ENCODE results near the gene GRIK3. TPM values are rescaled to one million over a fixed set of nuclear protein-coding genes. Genes with fewer than 3 reads are reported as not detected.

The GRIK3 gene
- total and polyA plus RNA-seq, 2 experiments from 2014 or later: under 0.01 TPM; not detected in 1

DNA sequence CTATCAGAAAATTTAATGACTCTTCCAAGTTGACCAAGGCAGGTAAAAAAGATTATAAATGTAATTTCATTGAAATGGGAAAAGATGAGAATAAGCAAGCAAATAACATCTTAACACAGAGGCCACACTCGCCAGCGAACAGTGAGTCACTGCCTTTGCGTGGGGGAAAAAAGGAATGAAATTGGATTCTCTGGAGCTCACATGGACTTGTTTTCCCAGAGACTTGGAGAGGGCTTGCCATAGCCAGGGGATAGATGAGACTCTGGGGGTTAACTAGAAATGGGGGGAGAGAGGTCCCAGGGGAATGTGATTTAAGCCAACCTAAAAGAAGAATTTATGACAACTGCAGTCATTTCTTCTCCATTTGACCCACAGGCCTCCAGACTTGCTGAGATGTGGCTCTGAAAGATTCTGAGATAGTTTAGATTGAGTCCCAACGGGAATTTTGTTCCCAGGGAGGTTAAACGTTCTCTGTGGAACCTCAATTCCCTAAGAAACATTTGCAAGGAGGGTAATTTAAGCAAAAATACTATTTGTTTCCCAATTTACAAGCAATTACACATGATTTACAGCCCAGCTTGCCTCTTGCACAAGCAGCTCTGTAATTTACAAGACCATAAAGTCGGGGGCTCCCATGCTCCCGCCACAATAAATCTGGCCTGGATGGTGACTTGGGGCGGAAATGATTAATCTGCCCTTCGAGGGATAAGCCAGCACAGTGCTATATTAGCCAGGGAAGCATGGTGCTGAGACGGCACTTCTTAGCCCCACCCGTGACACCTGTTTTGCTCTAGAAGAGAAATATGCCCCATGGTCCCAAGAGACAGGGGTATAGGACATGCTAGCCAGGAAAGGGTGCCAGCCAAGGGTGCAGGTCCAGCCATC, 68.8 kb downstream of the GRIK3 start:
- WGBS (ENCODE audit: low lambda C conversion rate, missing lambda C conversion rate): 66% methylated on average over 11 of the region's 11 CpGs
- TF ChIP-seq EZH2 (IDR thresholded peaks at IDR 0.05; ENCODE audit: borderline replicate concordance) (no peak), EZH2phosphoT487 (IDR thresholded peaks at IDR 0.05; ENCODE audit: low read depth, severe bottlenecking, unreplicated experiment) (no peak)
- TF ChIP-seq, protein P1, sequence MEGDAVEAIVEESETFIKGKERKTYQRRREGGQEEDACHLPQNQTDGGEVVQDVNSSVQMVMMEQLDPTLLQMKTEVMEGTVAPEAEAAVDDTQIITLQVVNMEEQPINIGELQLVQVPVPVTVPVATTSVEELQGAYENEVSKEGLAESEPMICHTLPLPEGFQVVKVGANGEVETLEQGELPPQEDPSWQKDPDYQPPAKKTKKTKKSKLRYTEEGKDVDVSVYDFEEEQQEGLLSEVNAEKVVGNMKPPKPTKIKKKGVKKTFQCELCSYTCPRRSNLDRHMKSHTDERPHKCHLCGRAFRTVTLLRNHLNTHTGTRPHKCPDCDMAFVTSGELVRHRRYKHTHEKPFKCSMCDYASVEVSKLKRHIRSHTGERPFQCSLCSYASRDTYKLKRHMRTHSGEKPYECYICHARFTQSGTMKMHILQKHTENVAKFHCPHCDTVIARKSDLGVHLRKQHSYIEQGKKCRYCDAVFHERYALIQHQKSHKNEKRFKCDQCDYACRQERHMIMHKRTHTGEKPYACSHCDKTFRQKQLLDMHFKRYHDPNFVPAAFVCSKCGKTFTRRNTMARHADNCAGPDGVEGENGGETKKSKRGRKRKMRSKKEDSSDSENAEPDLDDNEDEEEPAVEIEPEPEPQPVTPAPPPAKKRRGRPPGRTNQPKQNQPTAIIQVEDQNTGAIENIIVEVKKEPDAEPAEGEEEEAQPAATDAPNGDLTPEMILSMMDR (IDR thresholded peaks at IDR 0.05; ENCODE audit: poor library complexity): no peak

DNA sequence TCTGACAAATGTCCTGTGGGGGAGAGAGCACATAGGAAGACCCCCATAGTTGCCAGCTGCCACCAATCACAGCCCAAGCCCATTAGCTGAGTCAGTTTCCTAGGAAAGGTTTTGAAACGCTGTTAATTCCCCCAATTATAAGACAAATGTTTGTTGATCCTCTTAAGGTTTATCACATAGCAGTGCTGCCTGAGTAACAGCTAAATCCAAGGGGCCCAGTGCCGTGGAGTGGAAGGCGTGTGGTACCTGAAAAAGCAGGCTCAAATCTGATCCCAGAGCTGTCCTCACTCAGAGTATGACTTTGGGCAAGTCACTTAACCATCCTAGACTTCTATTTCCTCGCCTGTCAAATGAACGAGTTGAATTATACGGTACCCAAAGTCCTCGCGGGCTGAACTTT, 69.5 kb downstream of the GRIK3 start:
- 81% methylated on average over 8 of the region's 8 CpGs for WGBS (ENCODE audit: low lambda C conversion rate, missing lambda C conversion rate)
- no peaks in the 10 kb centered on the region for H4K20me1 ChIP-seq (ENCODE audit: insufficient read depth, poor library complexity, severe bottlenecking)

More for the DNA sequence above, 68.8 kb downstream of the GRIK3 start:
- Histone ChIP-seq H3K4me1 (ENCODE audit: insufficient read depth) (no peaks in the 10 kb centered on the region), H3K27me3 (no peaks in the 10 kb centered on the region), H3K27ac (no peak overlapping the region), H3K4me3 (no peak overlapping the region), H3K9me2 (replicated peaks; ENCODE audit: insufficient read depth) (no peaks in the 10 kb centered on the region), H4K20me1 (ENCODE audit: insufficient read depth, poor library complexity, severe bottlenecking) (no peaks in the 10 kb centered on the region), H3K4me2 (no peak overlapping the region), H2AFZ (no peak overlapping the region), H3K9me3 (ENCODE audit: low read depth) (no peaks in the 10 kb centered on the region), H3K36me3 (replicated peaks; ENCODE audit: insufficient read depth, low read depth) (no peaks in the 10 kb centered on the region), H3K79me2 (no peaks in the 10 kb centered on the region)
- no peak for DNase-seq (ENCODE audit: low spot score)

DNA sequence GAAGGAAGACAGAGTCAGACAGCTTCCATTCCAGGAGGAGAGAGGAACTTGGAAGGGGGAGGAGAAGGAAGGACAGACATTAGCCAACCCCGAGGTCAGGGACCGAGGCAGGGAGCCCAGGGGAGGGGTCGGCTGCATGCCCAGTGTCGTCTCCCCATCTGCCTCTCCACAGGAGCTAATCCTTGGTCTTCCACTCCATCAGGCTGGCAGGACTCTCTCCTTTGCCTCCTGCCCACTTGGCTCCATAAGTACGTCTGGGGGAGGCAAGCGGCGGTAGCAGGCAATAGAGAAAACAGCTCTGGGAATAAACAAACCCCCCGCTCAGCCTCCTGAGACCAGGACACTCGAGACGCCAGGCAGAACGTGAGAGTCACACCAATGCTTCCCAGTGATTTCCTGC, 71.3 kb downstream of the GRIK3 start:
- WGBS (ENCODE audit: low lambda C conversion rate, missing lambda C conversion rate): 65% methylated on average over 11 of the region's 11 CpGs

More for the DNA sequence above, 69.5 kb downstream of the GRIK3 start:
- no peaks in the 10 kb centered on the region for H3K9me2 ChIP-seq (replicated peaks; ENCODE audit: insufficient read depth)
- no peak overlapping the region for H3K4me3 ChIP-seq
- H3K4me1 ChIP-seq (ENCODE audit: insufficient read depth): no peaks in the 10 kb centered on the region
- H2AFZ ChIP-seq: no peak overlapping the region
- no peak for DNase-seq (ENCODE audit: low spot score)
- H3K36me3 ChIP-seq (replicated peaks; ENCODE audit: insufficient read depth, low read depth): no peaks in the 10 kb centered on the region
- no peaks in the 10 kb centered on the region for H3K79me2 ChIP-seq
- no peaks in the 10 kb centered on the region for H3K27me3 ChIP-seq
- H3K4me2 ChIP-seq: no peak overlapping the region
- TF ChIP-seq, protein P1 (IDR thresholded peaks at IDR 0.05; ENCODE audit: poor library complexity): no peak
- no peak for TF ChIP-seq EZH2 (IDR thresholded peaks at IDR 0.05; ENCODE audit: borderline replicate concordance)
- TF ChIP-seq EZH2phosphoT487 (IDR thresholded peaks at IDR 0.05; ENCODE audit: low read depth, severe bottlenecking, unreplicated experiment): no peak
- no peaks in the 10 kb centered on the region for H3K9me3 ChIP-seq (ENCODE audit: low read depth)
- no peak overlapping the region for H3K27ac ChIP-seq

More for the DNA sequence above, 71.3 kb downstream of the GRIK3 start:
- H3K4me1 ChIP-seq (ENCODE audit: insufficient read depth): no peaks in the 10 kb centered on the region
- H3K27me3 ChIP-seq: no peaks in the 10 kb centered on the region
- DNase-seq (ENCODE audit: low spot score): no peak
- H3K9me3 ChIP-seq (ENCODE audit: low read depth): no peaks in the 10 kb centered on the region
- no peak for TF ChIP-seq EZH2phosphoT487 (IDR thresholded peaks at IDR 0.05; ENCODE audit: low read depth, severe bottlenecking, unreplicated experiment)
- TF ChIP-seq EZH2 (IDR thresholded peaks at IDR 0.05; ENCODE audit: borderline replicate concordance): no peak
- TF ChIP-seq, protein P1 (IDR thresholded peaks at IDR 0.05; ENCODE audit: poor library complexity): no peak
- H3K9me2 ChIP-seq (replicated peaks; ENCODE audit: insufficient read depth): no peaks in the 10 kb centered on the region
- H3K36me3 ChIP-seq (replicated peaks; ENCODE audit: insufficient read depth, low read depth): no peaks in the 10 kb centered on the region
- H3K79me2 ChIP-seq: no peaks in the 10 kb centered on the region
- H3K4me3 ChIP-seq: no peak overlapping the region
- no peak overlapping the region for H3K27ac ChIP-seq
- no peak overlapping the region for H2AFZ ChIP-seq
- no peak overlapping the region for H3K4me2 ChIP-seq
- no peaks in the 10 kb centered on the region for H4K20me1 ChIP-seq (ENCODE audit: insufficient read depth, poor library complexity, severe bottlenecking)
